DMS 273 treated with DMSO at 0.1 percent for 48 hours (cell line): Measurements from ENCODE around the gene SYDE2.
"Not testable (repeated sequence)": the region's sequence is repeated elsewhere in the genome, so short reads cannot be mapped to it uniquely, and the experiment has no call there.

ENCODE experiments used
- DNase-seq: peaks from one replicate; lab custom pipeline; 2025; lab: John Stamatoyannopoulos, UW

The SYDE2 gene

GRCh38 chr1:85200463-85201339 is at the start of gene SYDE2:
Gene SYDE2, minus strand, starts transcription at chr1:85201016. Its CDS starts 20 bp downstream, at chr1:85200996.
- DNase-seq: peak; percentile 42

- not testable (repeated sequence) for DNase-seq
These were observed 48.2 kb upstream of the SYDE2 start for GRCh38 chr1:85249042-85249441.

- no peak for DNase-seq
These were observed 45.1 kb upstream of the SYDE2 start for GRCh38 chr1:85245891-85246290.

GRCh38 chr1:85245456-85245855 is 44.6 kb upstream of the SYDE2 start:
- no peak for DNase-seq

GRCh38 chr1:85244271-85245061 is 43.6 kb upstream of the SYDE2 start:
- no peak for DNase-seq

GRCh38 chr1:85243372-85243771 is 42.6 kb upstream of the SYDE2 start:
- no peak for DNase-seq

- no peak for DNase-seq
These were observed 39.8 kb upstream of the SYDE2 start for GRCh38 chr1:85240643-85241042.

- DNase-seq: no peak
These were observed 39.4 kb upstream of the SYDE2 start for GRCh38 chr1:85240174-85240601.

GRCh38 chr1:85237613-85238012 is 36.8 kb upstream of the SYDE2 start:
- no peak for DNase-seq

GRCh38 chr1:85230305-85230977 is 29.6 kb upstream of the SYDE2 start:
- DNase-seq: no peak

GRCh38 chr1:85229574-85230097 is 28.8 kb upstream of the SYDE2 start:
- DNase-seq: no peak

- DNase-seq: no peak
These were observed 28.2 kb upstream of the SYDE2 start for GRCh38 chr1:85228972-85229371.

GRCh38 chr1:85225624-85226380 is 25.0 kb upstream of the SYDE2 start:
- DNase-seq: no peak

- no peak for DNase-seq
These were observed 24.2 kb upstream of the SYDE2 start for GRCh38 chr1:85224734-85225623.

GRCh38 chr1:85224295-85224694 is 23.5 kb upstream of the SYDE2 start:
- DNase-seq: no peak

- no peak for DNase-seq
These were observed 22.5 kb upstream of the SYDE2 start for GRCh38 chr1:85223334-85223733.

- no peak for DNase-seq
These were observed 20.0 kb upstream of the SYDE2 start for GRCh38 chr1:85220756-85221201.

GRCh38 chr1:85219853-85220610 is 19.2 kb upstream of the SYDE2 start:
- no peak for DNase-seq

- no peak for DNase-seq
These were observed 15.9 kb upstream of the SYDE2 start for GRCh38 chr1:85216697-85217096.

GRCh38 chr1:85214654-85215053 is 13.8 kb upstream of the SYDE2 start:
- no peak for DNase-seq
